Stimulated activated CD8-positive, alpha-beta memory T cell treated with anti-CD3 and anti-CD28 coated beads, Interleukin-12 subunit alpha, Interleukin-12 subunit beta, amount 100 ng/mL, for 4 hours (primary cell): ENCODE results near the gene BNIP2.
"Not testable (repeated sequence)": the region's sequence is repeated elsewhere in the genome, so short reads cannot be mapped to it uniquely, and the experiment has no call there.

Experiments
- DNase-seq: peaks from one replicate; pipeline ENCODE4 v3.0.0-alpha.2; 2020; ENCODE audit warnings: low read depth

The BNIP2 gene

GRCh38 chr15:59688423-59688781 is 718 bp downstream of the BNIP2 start:
- no peak for DNase-seq

GRCh38 chr15:59687836-59688235 is 1.3 kb downstream of the BNIP2 start:
- no peak for DNase-seq

- DNase-seq = no peak
These were observed 2.7 kb downstream of the BNIP2 start for GRCh38 chr15:59686389-59686788.

GRCh38 chr15:59685737-59686297 is 3.3 kb downstream of the BNIP2 start:
- no peak for DNase-seq

- DNase-seq = no peak
These were observed 8.2 kb downstream of the BNIP2 start for GRCh38 chr15:59680870-59681269.

- no peak for DNase-seq
These were observed 8.8 kb downstream of the BNIP2 start for GRCh38 chr15:59680346-59680745.

- no peak for DNase-seq
These were observed 10.5 kb downstream of the BNIP2 start for GRCh38 chr15:59678620-59679019.

GRCh38 chr15:59678172-59678571 is 10.9 kb downstream of the BNIP2 start:
- no peak for DNase-seq

GRCh38 chr15:59676565-59676964 is 12.6 kb downstream of the BNIP2 start:
- no peak for DNase-seq

GRCh38 chr15:59674361-59674877 is 14.7 kb downstream of the BNIP2 start:
- DNase-seq = no peak

GRCh38 chr15:59668556-59668955 is 20.6 kb downstream of the BNIP2 start:
- DNase-seq = no peak

GRCh38 chr15:59662260-59662659 is 26.9 kb downstream of the BNIP2 start:
- no peak for DNase-seq

GRCh38 chr15:59659366-59659765 is 29.8 kb downstream of the BNIP2 start:
- DNase-seq = no peak

- DNase-seq = no peak
These were observed 31.4 kb downstream of the BNIP2 start for GRCh38 chr15:59657635-59658125.

- peak; percentile 88 for DNase-seq
These were observed 32.1 kb downstream of the BNIP2 start, which contains the start of gene GTF2A2 for GRCh38 chr15:59656897-59657634. TSS of gene GTF2A2 (minus strand) at chr15:59657515. CDS start at chr15:59652277, 5,238 bp downstream.

GRCh38 chr15:59654046-59654445 is 35.1 kb downstream of the BNIP2 start:
- no peak for DNase-seq

GRCh38 chr15:59649603-59650002 is 39.5 kb downstream of the BNIP2 start:
- no peak for DNase-seq

- no peak for DNase-seq
These were observed 42.0 kb downstream of the BNIP2 start for GRCh38 chr15:59647085-59647484.

GRCh38 chr15:59646277-59646676 is 42.8 kb downstream of the BNIP2 start:
- DNase-seq = no peak

GRCh38 chr15:59645812-59646211 is 43.3 kb downstream of the BNIP2 start:
- DNase-seq = not testable (repeated sequence)

GRCh38 chr15:59644756-59645155 is 44.4 kb downstream of the BNIP2 start:
- DNase-seq = no peak

- DNase-seq = no peak
These were observed 46.8 kb downstream of the BNIP2 start for GRCh38 chr15:59642351-59642750.

GRCh38 chr15:59637507-59637906 is 51.6 kb downstream of the BNIP2 start:
- not testable (repeated sequence) for DNase-seq
